Dendritic cell treated with granulocyte-macrophage colony-stimulating factor and Interleukin-4, amounts not matched to agents 40 ng/mL and 50 ng/mL, for 4 days (primary cell): ENCODE data around the gene ABCA5.

Experiments
- H3K27ac Mint-ChIP-seq: one replicate; pipeline ENCODE4 v1.8.0; 2022; ENCODE audit warnings: mild to moderate bottlenecking, mixed read lengths
- H3K27me3 Mint-ChIP-seq: one replicate; pipeline ENCODE4 v1.8.0; 2022; ENCODE audit warnings: mild to moderate bottlenecking, mixed read lengths
- H3K36me3 Mint-ChIP-seq: one replicate; pipeline ENCODE4 v1.8.0; 2022; ENCODE audit warnings: low read depth, mixed read lengths
- H3K4me1 Mint-ChIP-seq: one replicate; pipeline ENCODE4 v1.8.0; 2022; ENCODE audit warnings: low read depth, mixed read lengths
- H3K4me3 Mint-ChIP-seq: one replicate; pipeline ENCODE4 v1.8.0; 2022; ENCODE audit warnings: mild to moderate bottlenecking, moderate library complexity, mixed read lengths
- H3K9me3 Mint-ChIP-seq: one replicate; pipeline ENCODE4 v1.8.0; 2022; ENCODE audit warnings: mixed read lengths
- intact Hi-C: fragments of 100-400 bp; cut with micrococcal nuclease; formaldehyde crosslinking; loops from one replicate; pipeline ENCODE4 v1.15.0; 2022

ABCA5 gene

GRCh38 chr17:69342896-69343644, 16.1 kb upstream of the ABCA5 start:
- Mint-ChIP-seq H3K27ac (no peak overlapping the region), H3K27me3 (no peaks in the 10 kb centered on the region), H3K9me3 (no peaks in the 10 kb centered on the region), H3K4me1 (no peaks in the 10 kb centered on the region), H3K4me3 (no peak overlapping the region), H3K36me3 (no peaks in the 10 kb centered on the region)
- intact Hi-C loops, result no loop called here

GRCh38 chr17:69339937-69340336, 13.0 kb upstream of the ABCA5 start:
- no peaks in the 10 kb centered on the region for H3K27me3 Mint-ChIP-seq

GRCh38 chr17:69336996-69337395, 10.1 kb upstream of the ABCA5 start:
- Mint-ChIP-seq H3K27ac (no peak overlapping the region), H3K27me3 (peaks cover 4% of the 10 kb centered on the region), H3K4me3 (no peak overlapping the region), H3K4me1 (no peaks in the 10 kb centered on the region), H3K36me3 (no peaks in the 10 kb centered on the region), H3K9me3 (no peaks in the 10 kb centered on the region)
- intact Hi-C loops, result loop anchor here (10.0 kb wide), 1 partner anchor 188 kb away; no protein-coding TSS in a partner anchor

More at GRCh38 chr17:69339937-69340336, 13.0 kb upstream of the ABCA5 start:
- intact Hi-C loops, result loop anchor here (10.0 kb wide), 1 partner anchor 185 kb away; no protein-coding TSS in a partner anchor
- Mint-ChIP-seq H3K9me3 (no peaks in the 10 kb centered on the region), H3K4me1 (no peaks in the 10 kb centered on the region), H3K4me3 (no peak overlapping the region), H3K27ac (no peak overlapping the region), H3K36me3 (no peaks in the 10 kb centered on the region)

GRCh38 chr17:69336580-69336979, 9.6 kb upstream of the ABCA5 start:
- no peak overlapping the region for H3K4me3 Mint-ChIP-seq
- H3K9me3 Mint-ChIP-seq, result no peaks in the 10 kb centered on the region
- no peaks in the 10 kb centered on the region for H3K36me3 Mint-ChIP-seq
- H3K27ac Mint-ChIP-seq, result no peak overlapping the region
- no peaks in the 10 kb centered on the region for H3K4me1 Mint-ChIP-seq
- intact Hi-C loops, result loop anchor here (10.0 kb wide), 1 partner anchor 188 kb away; no protein-coding TSS in a partner anchor
- H3K27me3 Mint-ChIP-seq, result peaks cover 4% of the 10 kb centered on the region

GRCh38 chr17:69335058-69335457, 8.1 kb upstream of the ABCA5 start:
- Mint-ChIP-seq H3K4me1 (no peaks in the 10 kb centered on the region), H3K36me3 (no peaks in the 10 kb centered on the region), H3K27ac (no peak overlapping the region), H3K4me3 (no peak overlapping the region), H3K9me3 (no peaks in the 10 kb centered on the region), H3K27me3 (peaks cover 4% of the 10 kb centered on the region)
- intact Hi-C loops, result loop anchor here (2.0 to 10.0 kb wide), 2 partner anchors 58 to 190 kb away; no protein-coding TSS in a partner anchor

- peaks cover 7% of the 10 kb centered on the region for H3K27me3 Mint-ChIP-seq
- no peaks in the 10 kb centered on the region for H3K9me3 Mint-ChIP-seq
- H3K4me1 Mint-ChIP-seq, result no peaks in the 10 kb centered on the region
- intact Hi-C loops, result loop anchor here (10.0 kb wide), 1 partner anchor 191 kb away; no protein-coding TSS in a partner anchor
- no peak overlapping the region for H3K27ac Mint-ChIP-seq
- no peak overlapping the region for H3K4me3 Mint-ChIP-seq
- no peaks in the 10 kb centered on the region for H3K36me3 Mint-ChIP-seq
These were observed 6.6 kb upstream of the ABCA5 start for GRCh38 chr17:69333561-69333960.

- Mint-ChIP-seq H3K9me3 (no peaks in the 10 kb centered on the region), H3K4me1 (peaks cover 7% of the 10 kb centered on the region), H3K27me3 (peaks cover 13% of the 10 kb centered on the region), H3K4me3 (no peak overlapping the region), H3K36me3 (peaks cover 4% of the 10 kb centered on the region), H3K27ac (no peak overlapping the region)
- intact Hi-C loops, result loop anchor here (10.0 kb wide), 1 partner anchor 193 kb away; no protein-coding TSS in a partner anchor
These were observed 4.8 kb upstream of the ABCA5 start for GRCh38 chr17:69331756-69332155.

GRCh38 chr17:69326377-69327059, 415 bp downstream of the ABCA5 start:
- Mint-ChIP-seq H3K9me3 (no peaks in the 10 kb centered on the region), H3K27ac (peak overlapping the region; percentile 91), H3K27me3 (peaks cover 21% of the 10 kb centered on the region), H3K4me1 (peaks cover 33% of the 10 kb centered on the region), H3K36me3 (peaks cover 8% of the 10 kb centered on the region), H3K4me3 (peak overlapping the region; percentile 96)
- intact Hi-C loops, result loop anchor here (2.0 kb wide), 1 partner anchor 68 kb away; no protein-coding TSS in a partner anchor

GRCh38 chr17:69325518-69326376, 1.2 kb downstream of the ABCA5 start:
- H3K27ac Mint-ChIP-seq, result peak overlapping the region; percentile 91
- H3K4me1 Mint-ChIP-seq, result peaks cover 33% of the 10 kb centered on the region
- H3K9me3 Mint-ChIP-seq, result no peaks in the 10 kb centered on the region
- H3K36me3 Mint-ChIP-seq, result peaks cover 8% of the 10 kb centered on the region
- intact Hi-C loops, result loop anchor here (2.0 kb wide), 1 partner anchor 69 kb away; no protein-coding TSS in a partner anchor
- peak overlapping the region; percentile 96 for H3K4me3 Mint-ChIP-seq
- peaks cover 21% of the 10 kb centered on the region for H3K27me3 Mint-ChIP-seq

- Mint-ChIP-seq H3K27me3 (peaks cover 18% of the 10 kb centered on the region), H3K4me1 (peaks cover 33% of the 10 kb centered on the region), H3K9me3 (no peaks in the 10 kb centered on the region), H3K36me3 (peaks cover 8% of the 10 kb centered on the region), H3K4me3 (no peak overlapping the region), H3K27ac (peak overlapping the region; percentile 36)
- intact Hi-C loops, result no loop called here
These were observed 3.1 kb downstream of the ABCA5 start for GRCh38 chr17:69323806-69324205.

- Mint-ChIP-seq H3K27me3 (peaks cover 3% of the 10 kb centered on the region), H3K36me3 (no peaks in the 10 kb centered on the region), H3K27ac (no peak overlapping the region), H3K4me1 (peaks cover 19% of the 10 kb centered on the region), H3K9me3 (no peaks in the 10 kb centered on the region), H3K4me3 (no peak overlapping the region)
- intact Hi-C loops, result no loop called here
These were observed 6.1 kb downstream of the ABCA5 start for GRCh38 chr17:69320908-69321238.

GRCh38 chr17:69320210-69320907, 6.6 kb downstream of the ABCA5 start:
- Mint-ChIP-seq H3K36me3 (no peaks in the 10 kb centered on the region), H3K9me3 (no peaks in the 10 kb centered on the region), H3K27me3 (no peaks in the 10 kb centered on the region), H3K27ac (no peak overlapping the region), H3K4me3 (no peak overlapping the region), H3K4me1 (peaks cover 16% of the 10 kb centered on the region)
- intact Hi-C loops, result no loop called here

GRCh38 chr17:69317625-69318024, 9.3 kb downstream of the ABCA5 start:
- no peaks in the 10 kb centered on the region for H3K36me3 Mint-ChIP-seq
- no peaks in the 10 kb centered on the region for H3K9me3 Mint-ChIP-seq
- H3K4me1 Mint-ChIP-seq, result no peaks in the 10 kb centered on the region
- H3K4me3 Mint-ChIP-seq, result no peak overlapping the region
- H3K27ac Mint-ChIP-seq, result no peak overlapping the region
- H3K27me3 Mint-ChIP-seq, result no peaks in the 10 kb centered on the region
- intact Hi-C loops, result no loop called here
